NCI-H774 (cell line): ENCODE measurements around the gene TMEM19.

Source experiments
- DNase-seq: peaks from one replicate; lab custom pipeline; 2025; lab: John Stamatoyannopoulos, UW

The TMEM19 gene

DNA sequence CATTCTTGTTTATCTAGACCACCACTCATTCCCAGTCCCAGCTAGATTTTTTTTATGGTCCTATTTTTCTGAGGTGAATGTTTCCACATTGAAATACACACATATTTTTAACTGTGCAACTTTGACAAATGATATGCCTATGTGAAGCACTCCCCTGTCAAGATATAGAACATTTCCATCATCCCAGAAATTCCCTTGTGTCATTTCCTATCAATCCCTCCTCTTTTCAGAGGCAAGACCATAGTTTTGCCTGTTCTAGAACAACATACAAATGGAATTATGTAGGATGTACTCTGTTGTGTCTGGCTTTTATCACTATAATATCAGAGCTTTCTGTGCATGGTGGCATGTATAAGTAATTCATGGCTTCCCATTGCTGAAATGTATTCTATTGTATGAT lies 32.7 kb downstream of the TMEM19 start:
- no peak for DNase-seq

DNA sequence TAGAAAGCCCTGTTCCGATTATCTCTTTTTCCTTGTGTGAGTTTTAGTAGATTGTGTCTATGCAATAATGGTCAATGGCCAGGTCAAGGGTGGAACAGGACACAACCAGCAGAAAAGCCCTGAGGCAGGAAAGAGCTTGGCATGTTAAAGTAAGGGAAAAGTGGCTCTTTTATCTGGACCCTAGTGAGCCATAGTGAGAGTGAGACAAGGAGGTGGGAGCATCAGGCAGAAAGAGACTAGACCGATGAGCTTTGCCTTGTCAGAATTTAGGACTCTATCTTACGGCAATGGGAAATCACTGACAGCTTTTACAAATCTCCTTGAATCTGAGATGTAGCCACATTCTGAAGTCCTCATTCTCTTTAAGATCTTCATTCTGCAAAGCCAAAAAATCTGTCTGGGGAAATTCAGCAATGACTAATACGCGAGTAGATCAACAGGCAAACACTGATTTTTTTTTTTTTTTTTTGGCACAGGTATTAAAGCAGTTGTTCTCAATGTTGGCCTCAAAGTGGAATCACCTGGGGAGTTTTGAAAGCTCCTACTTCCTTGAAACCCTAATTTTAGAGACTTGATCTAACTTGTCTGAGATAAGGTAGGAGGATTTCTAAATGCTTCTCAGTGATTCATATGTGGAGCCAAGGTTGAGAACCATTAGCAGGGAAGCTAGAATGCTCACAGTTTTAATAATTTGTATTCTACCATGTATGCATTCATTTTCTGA lies 33.9 kb downstream of the TMEM19 start:
- no peak for DNase-seq

DNA sequence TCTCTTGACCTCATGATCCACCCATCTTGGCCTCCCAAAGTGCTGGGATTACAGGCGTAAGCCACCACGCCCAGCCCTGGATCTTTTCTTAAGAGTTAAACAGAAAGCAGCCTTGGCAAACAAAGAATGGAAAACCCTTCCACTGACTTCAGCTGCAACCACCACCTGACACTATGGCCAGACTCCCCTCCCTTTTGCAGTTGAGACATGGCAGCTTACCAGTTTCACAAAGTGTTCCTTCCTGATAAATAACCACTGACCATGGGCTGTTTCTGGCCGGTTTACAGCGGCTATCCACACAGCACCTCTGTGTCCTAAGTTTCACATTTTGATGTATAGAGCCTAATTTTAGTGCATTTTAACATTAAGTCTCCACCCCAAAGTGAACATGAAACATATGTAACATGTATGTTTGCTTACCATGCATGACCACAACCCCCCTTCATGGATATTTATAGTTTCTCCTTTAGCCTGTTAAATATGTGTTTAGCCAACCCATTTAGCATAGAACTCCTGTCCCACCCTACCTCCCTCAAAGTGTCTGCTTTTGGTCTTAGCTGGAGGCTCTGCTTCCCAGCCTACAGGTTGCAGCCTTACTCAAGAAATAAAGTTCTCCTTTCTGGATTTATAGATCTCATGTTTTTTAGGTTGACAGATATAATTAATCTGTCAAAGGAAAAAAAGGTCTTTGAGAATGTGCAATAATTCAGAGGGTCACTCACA lies 36.1 kb downstream of the TMEM19 start:
- DNase-seq: no peak

DNA sequence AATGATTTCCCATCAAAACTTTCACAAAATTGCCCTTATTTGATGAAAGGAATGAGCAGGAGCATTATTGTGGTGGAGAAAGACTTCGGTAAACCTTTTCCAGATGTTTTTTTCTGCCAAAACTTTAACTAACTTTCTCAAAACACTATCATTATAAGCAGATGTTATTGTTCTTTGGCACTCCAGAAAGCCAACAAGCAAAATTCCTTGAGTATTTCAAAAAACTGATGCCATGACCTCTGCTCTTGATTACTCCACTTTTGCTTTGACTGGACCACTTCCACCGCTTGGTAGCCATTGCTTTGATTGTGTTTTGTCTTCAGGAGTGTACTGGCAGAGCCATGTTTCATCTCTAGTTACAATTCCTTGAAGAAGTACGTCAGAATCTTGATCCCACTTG lies 39.1 kb downstream of the TMEM19 start:
- DNase-seq: no peak

DNA sequence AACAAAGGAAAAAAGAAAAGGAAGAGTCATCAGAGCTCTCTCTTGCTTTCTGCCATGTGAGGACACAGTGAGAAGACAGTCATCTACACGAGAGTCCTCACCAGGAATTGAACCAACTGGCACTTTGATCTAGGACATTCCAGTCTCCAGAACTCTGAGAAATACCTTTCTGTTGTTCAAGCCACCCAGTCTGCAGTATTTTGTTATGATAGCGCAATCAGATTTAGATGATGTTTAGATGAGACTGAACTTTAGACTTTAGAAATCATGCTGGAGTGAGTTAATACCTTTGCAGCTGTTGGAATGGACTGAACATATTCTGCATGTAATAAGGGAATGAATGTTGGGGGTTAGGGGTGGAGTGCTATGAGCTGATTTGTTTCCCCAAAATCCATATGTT lies 40.7 kb downstream of the TMEM19 start:
- no peak for DNase-seq

DNA sequence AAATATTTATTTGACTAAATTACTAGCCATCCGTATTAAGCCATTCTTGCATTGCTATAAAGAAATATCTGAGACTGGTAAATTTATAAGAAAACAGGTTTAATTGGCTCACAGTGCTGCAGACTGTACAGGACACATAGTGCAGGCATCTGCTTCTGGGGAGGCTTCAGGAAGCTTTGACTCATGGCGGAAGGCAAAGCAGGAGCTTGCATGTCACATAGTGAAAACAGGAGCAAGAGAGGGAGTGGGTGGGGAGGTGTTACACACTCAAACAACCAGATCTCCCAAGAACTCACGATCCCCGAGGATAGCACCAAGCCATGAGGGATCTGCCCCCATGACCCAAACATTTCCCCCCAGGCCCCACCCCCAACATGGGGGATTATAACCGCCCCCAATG lies 42.1 kb downstream of the TMEM19 start:
- no peak for DNase-seq

DNA sequence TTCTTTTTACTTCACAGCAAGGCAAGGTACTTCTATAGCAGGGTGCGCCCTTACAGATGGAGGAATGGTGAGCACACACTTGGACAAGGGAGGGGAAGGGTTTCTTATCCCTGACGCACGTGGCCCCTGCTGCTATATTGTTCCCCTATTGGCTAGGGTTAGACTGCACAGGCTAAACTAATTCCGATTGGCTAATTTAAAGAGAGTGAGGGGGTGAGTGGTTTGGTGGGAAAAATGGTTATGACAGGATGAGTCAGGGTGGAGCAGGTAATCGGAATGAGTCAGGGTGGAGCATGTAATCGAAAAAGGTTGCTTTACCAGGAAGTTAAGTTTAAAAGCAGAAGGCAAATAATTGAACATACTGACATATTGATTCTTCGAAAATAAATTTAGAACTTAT lies 45.1 kb downstream of the TMEM19 start:
- no peak for DNase-seq

DNA sequence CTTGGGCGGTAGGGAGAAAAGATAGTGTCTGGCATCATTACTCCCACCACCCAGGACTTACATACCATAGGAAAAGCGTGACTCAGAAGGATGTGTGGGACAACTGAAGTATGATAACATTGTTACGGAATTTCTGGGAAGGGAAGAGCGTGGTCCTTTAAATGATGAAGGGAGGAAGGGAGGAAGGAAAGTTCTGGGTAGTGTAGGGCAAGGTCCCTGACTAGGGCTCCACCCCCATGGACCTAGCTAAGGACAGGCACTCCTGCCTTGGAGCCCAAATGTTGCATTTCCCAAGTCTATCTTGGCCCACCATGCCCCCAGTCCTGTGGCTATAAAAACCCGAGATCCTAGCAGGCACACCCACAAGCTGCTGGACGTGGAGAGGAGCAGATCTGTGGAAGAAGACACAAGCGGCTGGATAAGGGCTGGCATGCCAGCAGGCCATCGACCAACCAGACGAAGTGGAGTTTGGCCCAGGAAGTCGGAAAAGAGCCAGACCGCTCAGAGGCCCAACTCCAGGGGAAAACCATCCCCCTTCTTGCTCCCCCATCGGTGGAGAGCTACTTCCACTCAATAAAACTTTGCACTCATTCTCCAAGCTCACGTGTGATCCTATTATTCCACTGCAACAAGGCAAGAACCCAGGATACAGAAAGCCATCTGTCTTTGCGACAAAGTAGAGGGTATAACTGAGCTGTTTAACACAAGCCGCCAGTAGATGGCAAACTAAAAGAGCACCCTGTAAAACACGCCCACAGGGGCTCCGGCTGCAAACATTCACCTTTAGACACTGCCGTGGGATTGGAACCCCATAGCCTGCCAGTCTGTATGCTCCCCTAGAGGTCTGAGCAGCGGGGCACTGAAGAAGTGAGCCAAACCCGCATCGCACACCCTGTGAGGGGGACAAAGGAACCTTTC lies 45.8 kb downstream of the TMEM19 start:
- DNase-seq: no peak

DNA sequence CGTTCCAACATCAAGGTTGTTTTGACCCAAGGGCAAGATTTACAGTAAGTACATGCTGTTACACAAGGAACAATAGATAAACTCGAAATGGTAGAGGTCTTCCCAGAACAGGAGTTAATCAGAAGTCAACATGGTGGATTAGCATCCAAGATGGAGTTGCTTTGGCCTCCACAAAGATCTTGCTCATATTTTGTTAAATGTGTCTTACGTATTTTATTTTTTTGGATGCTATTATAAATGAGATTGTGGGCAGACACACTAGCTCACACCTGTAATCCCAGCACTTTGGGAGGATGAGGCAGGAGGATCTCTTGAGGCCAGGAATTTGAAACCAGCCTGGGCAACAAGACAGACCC lies 46.5 kb downstream of the TMEM19 start:
- no peak for DNase-seq

DNA sequence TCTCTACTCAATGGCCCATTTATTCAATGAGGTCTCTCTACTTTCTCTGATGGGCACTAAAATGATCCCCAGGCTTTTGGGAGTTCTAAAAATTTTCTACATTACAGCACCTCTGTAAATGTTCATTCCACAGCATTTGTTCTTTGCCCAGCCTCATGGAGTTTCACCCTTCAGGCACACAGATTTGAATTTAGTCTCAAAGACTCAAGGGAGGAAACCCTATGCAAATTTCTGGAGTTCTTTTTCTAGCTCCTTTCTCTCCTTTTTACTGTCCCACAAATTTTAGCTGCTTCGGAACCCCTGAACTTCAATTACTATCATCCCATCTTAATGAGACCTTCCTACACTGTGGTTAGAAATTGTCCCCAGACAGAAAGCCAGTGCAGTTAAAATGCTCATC lies 51.3 kb downstream of the TMEM19 start:
- no peak for DNase-seq

DNA sequence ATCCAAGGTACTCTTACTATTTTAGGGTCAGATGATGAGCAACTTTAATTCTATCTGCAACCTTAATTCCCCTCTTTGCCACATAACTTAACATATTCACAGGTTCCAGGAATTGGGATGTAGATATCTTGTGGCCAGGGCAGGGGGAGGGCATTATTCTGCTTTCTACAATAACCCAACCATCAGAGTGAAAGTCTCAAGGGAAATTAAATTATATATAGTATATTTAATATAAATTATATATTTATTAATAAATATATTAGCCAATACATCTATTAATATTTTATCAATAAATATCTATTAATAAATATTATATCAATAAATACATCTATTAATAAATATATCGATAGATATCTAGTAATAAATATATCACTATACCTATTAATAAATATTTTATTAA lies 57.1 kb downstream of the TMEM19 start:
- no peak for DNase-seq

DNA sequence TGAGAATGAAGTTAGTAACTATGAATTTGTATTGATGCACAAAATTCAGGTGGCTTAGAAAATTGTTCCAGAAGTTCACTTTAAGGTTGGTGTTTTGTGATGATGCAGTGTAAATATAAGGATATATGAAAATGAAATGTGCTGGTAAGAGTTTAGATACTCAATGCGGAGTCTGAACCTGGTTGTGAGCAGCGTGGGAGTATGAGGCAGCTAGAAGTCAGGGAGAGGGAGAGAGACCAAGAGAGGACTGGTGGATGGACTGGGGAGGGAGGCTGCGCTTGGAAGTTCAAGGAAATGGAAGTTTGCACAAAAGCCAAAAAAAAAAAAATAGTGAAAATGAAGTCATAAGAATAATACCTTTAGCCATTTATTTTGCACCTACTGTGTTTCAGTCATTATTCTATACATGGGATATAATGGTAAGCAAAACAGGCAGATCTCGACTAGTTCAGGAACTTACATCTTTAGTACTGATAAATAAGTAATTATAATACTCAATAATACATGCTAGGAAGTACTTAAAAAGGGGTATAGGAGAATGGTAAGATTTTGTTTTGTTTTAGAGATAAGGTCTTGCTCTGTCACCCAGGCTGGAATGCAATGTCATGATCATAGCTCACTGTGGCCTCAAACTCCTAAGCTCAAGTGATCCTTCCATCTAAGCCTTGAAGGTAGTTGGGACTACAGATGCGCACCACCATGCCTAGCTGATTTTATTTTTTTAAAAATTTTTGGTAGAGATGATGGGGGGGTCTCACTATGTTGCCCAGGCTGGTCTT lies 58.8 kb downstream of the TMEM19 start:
- no peak for DNase-seq

DNA sequence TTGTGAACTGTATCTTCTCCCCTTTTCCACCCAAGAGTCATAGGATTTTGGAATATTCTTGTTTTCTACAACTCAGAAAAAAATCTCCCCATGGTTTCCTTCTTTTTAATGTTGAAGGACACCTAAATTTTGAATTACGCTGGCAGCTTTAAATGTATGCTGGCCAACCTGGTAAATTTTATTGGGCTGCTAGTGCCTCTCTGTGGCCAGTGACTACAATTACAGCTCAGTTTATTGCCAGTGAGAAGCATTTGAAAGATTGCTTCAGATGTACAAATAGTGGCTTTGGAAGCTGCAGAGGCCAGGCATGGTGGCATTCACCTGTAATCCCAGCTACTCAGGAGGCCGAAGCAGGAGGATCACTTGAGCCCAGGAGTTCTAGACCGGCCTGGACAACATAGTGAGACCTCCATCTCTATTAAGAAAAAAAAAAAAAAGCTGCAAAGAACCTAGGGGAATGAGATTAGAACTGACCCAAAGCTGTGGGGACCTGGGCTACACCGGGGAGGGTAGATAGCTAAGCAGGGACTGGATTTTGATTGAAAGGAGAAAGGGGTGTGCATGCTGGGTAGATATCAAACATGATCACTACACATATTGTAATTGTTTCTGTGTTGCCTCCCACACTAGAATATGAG lies 61.2 kb downstream of the TMEM19 start:
- peak; percentile 79 for DNase-seq

DNA sequence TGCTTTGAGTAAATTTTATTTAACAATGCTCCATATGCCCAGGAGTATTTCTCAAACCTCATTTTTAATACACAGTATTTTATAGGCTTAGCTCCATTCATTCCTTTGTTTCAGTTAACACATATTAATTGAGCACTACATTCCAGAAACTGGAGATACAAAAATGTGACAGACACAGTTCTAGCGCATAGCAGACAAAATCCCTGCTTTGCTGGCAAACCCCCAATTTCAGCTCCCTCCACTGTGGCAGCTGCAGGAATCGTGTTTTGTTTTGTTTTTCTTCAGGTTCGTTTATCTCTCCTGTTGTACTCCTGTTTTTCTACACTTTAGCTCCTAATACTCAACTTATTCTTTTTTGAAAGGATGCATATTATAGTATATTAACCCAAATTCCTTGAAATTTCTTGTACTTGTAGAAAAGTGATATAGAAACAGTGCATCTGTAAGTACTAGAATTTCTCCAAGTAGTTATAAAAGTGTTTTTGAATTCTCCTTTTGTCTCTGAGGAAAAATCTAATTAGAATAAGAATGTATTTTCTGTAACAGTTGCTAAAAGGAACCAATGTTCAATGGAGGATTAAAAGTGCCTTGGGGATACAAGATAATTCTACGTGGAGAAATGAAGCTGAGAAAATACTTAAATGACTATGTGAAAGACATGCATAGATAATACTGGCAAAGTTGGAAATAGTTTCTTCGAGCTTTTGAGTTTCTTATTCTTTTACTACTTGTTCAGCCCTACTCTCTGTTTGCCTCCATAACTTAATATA lies 62.4 kb downstream of the TMEM19 start:
- no peak for DNase-seq

DNA sequence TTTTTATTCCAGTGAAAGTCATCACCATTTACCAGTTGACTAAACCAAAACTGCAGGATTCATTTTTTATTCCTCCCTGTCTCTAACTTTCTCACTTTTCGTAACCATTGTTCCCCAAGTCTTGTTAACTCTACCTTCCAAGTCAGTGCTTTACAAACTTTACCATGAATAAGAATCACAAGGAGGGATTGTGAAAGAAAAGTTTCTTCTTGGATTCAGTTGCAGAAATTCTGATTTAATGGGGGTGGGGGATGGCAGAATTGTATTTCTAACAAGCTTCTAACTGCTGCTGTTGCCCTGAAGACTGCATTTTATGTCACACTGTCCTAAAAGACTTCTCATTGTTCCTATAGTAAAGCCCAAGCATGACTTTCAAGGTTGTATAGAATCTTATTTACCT lies 63.8 kb downstream of the TMEM19 start:
- DNase-seq: no peak

DNA sequence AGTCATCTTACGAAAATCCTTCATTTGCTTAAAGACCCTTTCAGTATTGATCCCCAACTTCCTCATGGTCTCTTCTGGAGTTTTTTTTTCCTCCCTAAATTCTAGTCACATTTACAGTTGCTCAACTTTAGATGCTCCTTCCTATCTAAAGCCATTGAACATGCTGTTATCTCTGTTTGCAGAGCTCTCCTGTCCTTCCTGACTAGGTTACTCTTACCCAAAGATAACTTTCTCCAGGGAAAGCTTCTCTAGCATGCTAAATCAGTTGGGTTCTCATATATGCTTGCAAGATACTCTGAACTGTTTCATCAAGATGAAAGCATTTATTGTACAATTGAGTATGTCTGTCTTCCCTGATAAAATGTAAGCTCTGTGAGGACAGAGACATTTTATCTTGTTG lies 67.0 kb downstream of the TMEM19 start:
- DNase-seq: no peak
